ENCODE data around the gene NOL6. TPM values are rescaled to one million over a fixed set of nuclear protein-coding genes. Genes with fewer than 3 reads are reported as not detected.

Gene NOL6
- total and polyA plus RNA-seq, 2 of the 13 experiments (the other 11 are each of a cell fraction or from before 2014, with no cell fraction given): 17.0 to 30.2 TPM

- TF ChIP-seq ZNF713 (CRISPR knock-in tag; IDR thresholded peaks at IDR 0.05): no peak
Observed at GRCh38 chr9:33464045-33464636, 9.6 kb downstream of the NOL6 start (continued).

- no peak for FAIRE-seq
Observed at GRCh38 chr9:33463151-33463550, 10.6 kb downstream of the NOL6 start.

More at GRCh38 chr9:33463151-33463550, 10.6 kb downstream of the NOL6 start:
- Histone ChIP-seq H3K27ac (ENCODE audit: extremely low read length, insufficient read depth, low read length) (no peak overlapping the region), H3K4me3 (replicated peaks in 1 of 3; ENCODE audit: insufficient read depth in 1 of 3, low read depth in 2 of 3, low read length in 3 of 3) (no peak overlapping the region), H2AFZ (ENCODE audit: low read length) (no peak overlapping the region), H3K79me2 (ENCODE audit: insufficient read depth, low read length) (no peaks in the 10 kb centered on the region), H4K20me1 (ENCODE audit: insufficient read depth, low read length) (no peaks in the 10 kb centered on the region), H3K9ac (ENCODE audit: insufficient read depth, low read depth, low read length) (no peak overlapping the region), H3K27me3 (ENCODE audit: control insufficient read depth in 1 of 2, insufficient read depth in 2 of 2, low read length in 2 of 2) (no peaks in the 10 kb centered on the region), H3K4me1 (ENCODE audit: insufficient read depth, low read length) (peaks cover 17% of the 10 kb centered on the region), H3K4me2 (ENCODE audit: low read depth, low read length) (no peak overlapping the region), H3K9me3 (ENCODE audit: low read length) (no peaks in the 10 kb centered on the region), H3K36me3 (replicated peaks in 1 of 2; ENCODE audit: control insufficient read depth in 1 of 2, insufficient read depth in 2 of 2, low read length in 2 of 2) (peaks cover 38 to 66% of the 10 kb centered on the region in 2 experiments)
- TF ChIP-seq ETV5 (CRISPR knock-in tag; IDR thresholded peaks at IDR 0.05; ENCODE audit: borderline replicate concordance) (no peak), CBX2 (IDR thresholded peaks at IDR 0.05; ENCODE audit: low read depth, low read length) (no peak), CBX2 (CRISPR knock-in tag; IDR thresholded peaks at IDR 0.05; ENCODE audit: low read depth) (no peak), NR3C1 (CRISPR knock-in tag; IDR thresholded peaks at IDR 0.05) (no peak), ZMYM4 (CRISPR knock-in tag; IDR thresholded peaks at IDR 0.05) (no peak), BRCA1 (CRISPR knock-in tag; IDR thresholded peaks at IDR 0.05) (no peak), PLSCR1 (CRISPR knock-in tag; IDR thresholded peaks at IDR 0.05; ENCODE audit: borderline replicate concordance) (no peak), NCOA1 (CRISPR knock-in tag; IDR thresholded peaks at IDR 0.05) (no peak)
- 100% methylated on average over 15 of the region's 15 CpGs for WGBS (ENCODE audit: low lambda C conversion rate)
- intact Hi-C loops (cut with micrococcal nuclease; ENCODE audit: unreplicated experiment): no loop called here
- CTCF ChIA-PET (ENCODE audit: low intra/inter-chr PET ratio, low total read pairs): no interaction called here
- ATAC-seq (no peak), DNase-seq (ENCODE audit: low spot score) (no peak)
- in situ Hi-C loops (cut with HindIII; ENCODE audit: extremely low pct_ligation_motif_present, low pct_unique_long_range_greater_than_20kb): loop anchor here (10.0 kb wide), 2 partner anchors 88 to 168 kb away; partner anchors contain the start of gene NFX1
- no TSS peak for BruUV-seq (replicated peaks)
- POLR2A ChIA-PET: interaction anchor here (0.6 to 1.4 kb wide), 3 partner anchors 11 to 60 kb away, joined by 3 to 5 read pairs (median 3); partner anchors contain the start of gene NOL6

Data from HepG2 (cell line).